Esophagus squamous epithelium (tissue), 4 donors: ENCODE data around the gene LGMN.

Source experiments
- CTCF ChIP-seq, 6 experiments: fragments of 450-650 bp in 4 of 6; fragments of 200-600 bp in 2 of 6; sonication (generic) in 2 of 6; IDR thresholded peaks; one replicate each; pipeline ENCODE4 v1.5.1; 2016 to 2019; ENCODE audit warnings: antibody characterized with exemption in 6 of 6, mild to moderate bottlenecking in 4 of 6, moderate library complexity in 4 of 6
- POLR2A ChIP-seq, 4 donors: fragments of 450-650 bp; IDR thresholded peaks; one replicate each; pipeline ENCODE4 v1.6.1; 2017; ENCODE audit warnings: antibody characterized with exemption in 4 of 4, mild to moderate bottlenecking in 4 of 4, moderate library complexity in 3 of 4

GRCh38 chr14:92670643-92671366 lies 77.6 kb downstream of the LGMN start:
- TF ChIP-seq POLR2A (IDR thresholded peaks at IDR 0.05) (no peak), CTCF (IDR thresholded peaks at IDR 0.05) (no peak)
